GM19328 (cell line): ENCODE data around the gene SLC2A1.

Source experiments
- ATAC-seq: cut with Tn5 transposase; IDR thresholded peaks from one replicate; pipeline ENCODE4 v1.9.1; 2021; ENCODE audit warnings: mild to moderate bottlenecking, moderate library complexity; ENCODE audit not compliant: unreplicated experiment

Gene SLC2A1

GRCh38 chr1:42958488-42959319 lies at the start of gene SLC2A1:
SLC2A1 (minus strand) TSS chr1:42958868; CDS start chr1:42958651, 217 bp downstream.
- ATAC-seq: peak; percentile 72

DNA sequence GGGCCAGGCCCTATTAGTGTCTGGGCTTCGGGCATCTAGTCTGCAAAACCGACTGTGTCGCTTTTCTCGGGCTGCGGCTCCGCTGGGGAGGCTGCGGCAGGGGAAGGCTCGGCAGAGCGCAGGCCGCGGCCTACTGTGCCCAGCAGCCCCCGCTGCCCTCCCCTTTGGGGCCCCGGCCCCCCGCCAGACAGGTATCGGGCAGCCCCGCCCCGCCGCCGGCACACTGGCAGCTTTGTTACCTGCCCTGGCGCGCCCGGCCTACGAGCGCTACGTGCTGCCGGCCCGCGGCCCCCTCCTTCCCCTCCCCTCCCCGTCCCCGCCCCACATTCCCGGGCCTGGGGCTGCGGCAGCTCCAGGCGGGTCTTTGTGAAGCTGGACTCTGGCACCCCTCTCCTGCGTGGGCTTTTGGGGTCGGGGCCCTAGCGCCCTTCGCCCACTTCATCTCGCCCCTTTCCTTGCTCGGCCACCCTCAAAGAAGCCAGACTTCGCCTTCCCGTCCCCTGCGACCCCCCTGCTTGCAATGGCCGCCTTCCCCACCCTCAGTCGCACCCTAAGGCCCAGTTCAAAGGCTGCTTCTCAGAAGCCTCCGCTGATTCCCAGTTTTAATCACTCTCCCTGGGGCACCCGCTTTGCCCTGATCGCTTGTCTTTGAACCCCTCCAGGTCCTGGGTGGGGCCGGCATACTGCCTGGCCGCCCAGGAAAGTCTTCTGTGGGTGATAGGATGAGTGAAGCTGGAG lies 48.9 kb upstream of the SLC2A1 start:
- no peak for ATAC-seq

DNA sequence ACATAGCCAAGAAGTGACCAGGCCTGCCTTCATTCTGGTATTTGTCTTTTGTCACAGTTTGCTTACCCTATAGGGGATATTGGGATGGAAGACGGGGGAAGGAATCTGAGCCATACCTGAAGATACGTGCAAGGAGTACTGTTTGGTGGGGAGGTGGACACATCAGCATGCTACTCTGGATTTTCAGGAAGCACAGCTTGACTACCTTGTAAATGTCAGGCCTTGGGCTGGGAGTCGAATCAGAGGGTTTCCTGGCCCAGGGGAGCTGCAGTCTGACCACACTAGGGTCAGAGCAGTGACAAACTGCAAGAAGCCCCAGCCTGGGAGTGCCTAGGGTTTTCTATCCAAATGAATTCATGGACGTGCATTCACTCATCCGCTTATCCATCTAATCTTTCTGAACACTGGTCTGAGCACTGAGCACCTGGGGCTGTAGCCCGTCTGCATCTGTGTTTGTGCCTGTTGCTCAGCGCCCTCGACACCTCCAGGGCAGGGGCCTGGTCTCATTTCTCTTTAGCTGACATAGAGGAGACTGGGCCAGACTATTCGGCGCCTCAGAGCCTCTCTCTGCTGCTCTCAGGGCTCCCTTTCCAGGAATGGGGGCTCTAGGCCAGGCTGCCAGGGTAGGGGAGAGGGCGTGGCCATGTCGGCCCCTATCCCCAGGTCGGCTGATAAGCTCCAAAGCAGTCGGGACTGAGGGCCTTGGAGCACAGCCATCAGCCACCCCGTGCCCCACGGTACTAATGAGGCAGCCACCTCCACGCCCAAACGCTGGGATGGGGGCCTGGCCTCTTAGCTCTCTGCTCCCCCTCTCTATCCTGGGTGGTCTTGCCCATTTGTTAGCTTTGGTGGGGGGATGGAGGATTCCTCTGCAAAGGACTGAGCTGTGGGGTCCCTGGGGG lies 47.0 kb upstream of the SLC2A1 start:
- no peak for ATAC-seq

DNA sequence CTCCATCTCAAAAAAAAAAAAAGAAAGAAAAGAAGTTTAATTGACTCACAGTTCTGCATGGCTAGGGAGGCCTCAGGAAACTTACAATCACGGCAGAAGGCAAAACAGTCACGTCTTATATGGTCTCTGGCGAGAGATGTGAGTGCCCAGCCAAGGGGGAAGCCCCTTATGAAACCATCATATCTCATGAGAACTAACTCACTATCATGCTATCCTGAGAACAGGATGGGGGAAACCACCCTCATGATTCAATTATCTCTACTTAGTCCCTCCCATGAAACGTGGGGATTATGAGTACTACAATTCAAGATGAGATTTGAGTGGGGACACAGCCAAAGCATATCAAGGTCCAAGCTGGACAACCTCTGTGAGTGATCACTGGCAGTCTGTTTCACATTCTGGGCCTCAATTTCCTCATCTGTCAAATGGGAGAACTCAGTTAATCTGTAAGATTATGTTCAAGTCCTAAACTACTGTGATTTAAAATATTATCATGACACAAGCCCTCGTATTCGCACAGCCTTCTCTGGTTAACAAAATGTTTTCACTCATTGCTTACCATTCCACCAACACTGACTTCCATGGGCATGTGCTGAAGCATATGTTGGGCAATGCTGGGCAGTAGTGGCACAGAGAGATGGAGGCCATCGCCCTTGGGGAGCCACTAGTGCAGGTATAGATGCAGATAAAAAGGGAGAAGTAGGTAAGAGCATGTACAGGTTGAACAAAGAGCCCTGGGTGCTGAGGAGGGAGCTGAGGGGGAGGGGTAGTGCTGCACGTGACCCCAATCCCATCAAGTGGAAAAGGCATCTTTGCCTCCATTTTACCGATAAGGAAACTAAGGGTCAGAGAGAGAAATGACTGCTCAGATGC lies 46.2 kb upstream of the SLC2A1 start:
- ATAC-seq: no peak

GRCh38 chr1:43002766-43003165 lies 44.1 kb upstream of the SLC2A1 start:
- no peak for ATAC-seq

DNA sequence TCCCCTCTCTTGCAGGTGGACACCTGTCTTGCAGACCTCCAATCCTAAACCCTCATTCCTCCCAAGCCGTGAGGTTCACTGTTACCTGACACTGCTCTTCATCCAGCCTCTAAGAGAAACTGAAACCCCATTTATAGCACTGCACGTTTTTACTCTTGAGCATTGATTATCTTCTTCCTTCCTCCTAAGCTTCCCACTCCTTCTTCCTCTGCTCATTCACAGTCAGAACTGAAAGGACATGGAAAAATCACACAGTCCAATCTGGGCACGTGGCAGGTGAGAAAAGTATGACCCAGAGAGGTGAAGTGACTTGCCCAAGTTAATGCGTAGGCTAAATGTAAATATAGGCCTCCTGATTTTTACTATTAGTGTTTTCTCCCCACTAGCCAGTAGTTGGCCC lies 43.4 kb upstream of the SLC2A1 start:
- ATAC-seq: no peak

GRCh38 chr1:43001434-43001833 lies 42.8 kb upstream of the SLC2A1 start:
- no peak for ATAC-seq

- no peak for ATAC-seq
Observed at GRCh38 chr1:43000271-43000670, 41.6 kb upstream of the SLC2A1 start.

- no peak for ATAC-seq
Observed at GRCh38 chr1:42999308-42999707, 40.6 kb upstream of the SLC2A1 start.

DNA sequence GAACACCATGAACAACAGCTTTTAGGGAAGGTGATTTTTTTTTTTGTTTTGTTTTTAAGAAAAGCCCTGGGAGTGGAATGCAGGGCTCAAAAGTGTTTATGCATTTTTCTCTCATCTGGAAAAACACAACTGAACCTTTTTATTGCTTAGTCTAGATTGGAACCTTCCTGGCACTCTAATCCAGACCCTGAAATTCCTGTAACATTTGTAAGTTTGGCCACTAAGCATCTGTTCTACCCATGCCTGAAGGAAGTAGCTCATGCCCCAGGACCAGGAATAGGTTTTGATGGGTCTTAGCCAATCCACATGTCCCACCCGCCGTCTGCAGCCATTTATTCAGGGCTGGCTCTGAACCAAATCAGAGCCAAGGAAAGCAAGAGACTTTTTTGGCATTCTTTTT lies 39.7 kb upstream of the SLC2A1 start:
- ATAC-seq: no peak

DNA sequence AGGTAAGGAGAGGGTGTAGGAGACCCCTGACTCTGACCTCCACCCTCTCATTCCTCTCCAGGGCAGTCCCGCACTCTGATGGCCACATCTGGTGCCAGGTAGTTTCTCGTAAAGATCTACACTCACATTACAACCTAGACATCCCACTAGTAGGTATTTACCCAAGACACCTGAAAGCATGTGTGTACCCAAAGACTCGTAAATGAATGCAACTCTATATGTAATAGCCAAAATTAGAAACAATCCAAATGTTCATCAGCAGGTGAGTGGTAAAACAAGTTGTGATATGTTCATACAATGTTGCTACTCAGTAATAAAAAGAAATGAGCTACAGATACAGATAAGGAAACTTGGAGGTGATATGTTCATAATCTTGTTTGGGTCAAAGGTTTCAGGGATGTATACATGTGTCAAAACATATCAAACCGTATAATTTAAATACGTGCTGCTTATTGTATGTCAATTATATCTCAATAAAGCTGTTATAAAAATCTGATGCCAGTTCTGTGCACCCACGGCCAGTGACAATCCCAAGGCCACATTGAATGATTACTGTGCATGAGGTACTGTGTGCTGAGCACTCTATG lies 37.8 kb upstream of the SLC2A1 start:
- ATAC-seq: no peak

- ATAC-seq: no peak
Observed at GRCh38 chr1:42993502-42994136, 35.0 kb upstream of the SLC2A1 start.

DNA sequence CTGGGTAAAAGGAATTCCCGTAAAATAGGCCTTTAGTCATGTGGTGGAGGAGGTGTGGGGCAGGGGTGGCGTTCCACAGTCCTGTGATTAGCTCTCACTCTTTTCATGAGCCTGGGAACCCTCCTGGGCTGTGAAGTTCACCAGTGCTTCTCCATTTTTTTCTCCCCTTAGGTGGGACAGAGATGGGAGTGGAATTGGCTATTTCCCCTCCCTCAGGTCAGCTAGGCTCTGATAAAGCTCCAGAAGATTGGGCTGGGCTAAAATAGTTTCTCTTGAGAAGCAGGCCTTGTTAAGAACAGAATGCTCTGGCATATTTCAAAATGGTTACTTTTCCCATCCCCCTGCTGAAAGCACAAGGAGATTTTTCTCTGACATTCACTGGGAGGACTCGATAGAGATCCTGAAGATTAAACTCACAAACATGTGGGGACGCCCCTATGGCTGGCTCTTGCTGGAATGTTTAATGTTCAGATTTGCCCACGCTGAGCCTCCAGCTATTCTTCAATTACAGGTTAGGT lies 33.4 kb upstream of the SLC2A1 start:
- no peak for ATAC-seq

DNA sequence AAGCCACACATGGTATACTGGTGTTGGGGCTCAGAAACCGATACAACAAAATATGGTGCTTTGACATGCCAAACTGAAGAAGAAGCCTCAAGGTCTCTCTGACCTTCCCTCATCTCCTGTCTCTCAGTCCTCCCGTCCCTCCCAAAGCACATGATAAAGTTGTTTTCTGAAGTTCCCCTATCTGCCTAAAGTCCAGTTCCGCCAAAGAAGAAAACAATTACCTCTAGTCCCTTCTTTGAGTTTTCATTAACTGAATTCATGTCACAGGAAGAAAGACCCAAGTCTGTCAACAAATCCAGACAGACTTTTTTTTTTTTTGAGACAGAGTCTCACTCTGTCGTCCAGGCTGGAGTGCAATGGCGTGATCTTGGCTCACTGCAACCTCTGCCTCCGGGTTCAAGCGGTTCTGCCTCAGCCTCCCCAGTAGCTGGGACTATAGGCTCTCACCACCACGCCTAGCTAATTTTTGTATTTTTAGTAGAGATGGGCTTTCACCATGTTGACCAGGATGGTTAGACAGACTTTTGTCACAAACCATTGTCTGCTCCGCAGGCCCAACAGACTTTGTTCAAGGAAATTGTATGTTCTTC lies 32.2 kb upstream of the SLC2A1 start:
- ATAC-seq: no peak

DNA sequence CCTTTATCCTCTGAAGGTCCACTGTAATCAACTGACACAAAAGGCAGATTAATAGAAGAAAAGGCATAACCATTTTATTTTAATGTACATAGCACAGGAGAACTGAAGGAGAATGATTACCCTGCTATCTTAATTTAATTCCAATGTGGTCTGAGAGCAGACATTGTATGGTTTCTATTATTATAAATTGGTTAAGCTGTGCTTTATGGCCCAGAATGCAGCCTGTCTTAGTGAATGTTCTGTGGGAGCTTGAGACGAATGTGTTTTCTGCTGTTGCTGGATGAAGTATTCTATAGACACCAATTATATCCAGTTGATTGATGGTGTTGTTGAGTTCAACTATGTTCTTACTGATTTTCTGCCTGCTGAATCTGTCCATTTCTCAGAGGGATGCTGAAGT lies 25.0 kb upstream of the SLC2A1 start:
- no peak for ATAC-seq

- no peak for ATAC-seq
Observed at GRCh38 chr1:42983253-42983652, 24.6 kb upstream of the SLC2A1 start.

- ATAC-seq: no peak
Observed at GRCh38 chr1:42982641-42983040, 24.0 kb upstream of the SLC2A1 start.

GRCh38 chr1:42981871-42982270 lies 23.2 kb upstream of the SLC2A1 start:
- ATAC-seq: no peak
